Measurements from ENCODE around the gene CHRNA7.

Gene CHRNA7

GRCh38 chr15:32035285-32035684 is 5.0 kb downstream of the CHRNA7 start:
- TF ChIP-seq GATA3 (IDR thresholded peaks at IDR 0.05; ENCODE audit: low read depth, low read length), result no peak
- no peak for TF ChIP-seq GATA2 (IDR thresholded peaks at IDR 0.05; ENCODE audit: low read depth, low read length)

GRCh38 chr15:32036971-32037370 is 6.7 kb downstream of the CHRNA7 start:
- TF ChIP-seq GATA2 (IDR thresholded peaks at IDR 0.05; ENCODE audit: low read depth, low read length) (no peak), GATA3 (IDR thresholded peaks at IDR 0.05; ENCODE audit: low read depth, low read length) (no peak)

- TF ChIP-seq GATA3 (IDR thresholded peaks at IDR 0.05; ENCODE audit: low read depth, low read length), result no peak
- TF ChIP-seq GATA2 (IDR thresholded peaks at IDR 0.05; ENCODE audit: low read depth, low read length), result no peak
Measured at GRCh38 chr15:32041294-32041693, 11.0 kb downstream of the CHRNA7 start.

GRCh38 chr15:32042269-32042972 is 12.1 kb downstream of the CHRNA7 start:
- TF ChIP-seq GATA2 (IDR thresholded peaks at IDR 0.05; ENCODE audit: low read depth, low read length), result no peak
- no peak for TF ChIP-seq GATA3 (IDR thresholded peaks at IDR 0.05; ENCODE audit: low read depth, low read length)

- TF ChIP-seq GATA2 (IDR thresholded peaks at IDR 0.05; ENCODE audit: low read depth, low read length) (no peak), GATA3 (IDR thresholded peaks at IDR 0.05; ENCODE audit: low read depth, low read length) (no peak)
Measured at GRCh38 chr15:32053719-32054118, 23.4 kb downstream of the CHRNA7 start.

GRCh38 chr15:32057876-32058425 is 27.6 kb downstream of the CHRNA7 start:
- TF ChIP-seq GATA3 (IDR thresholded peaks at IDR 0.05; ENCODE audit: low read depth, low read length), result no peak
- no peak for TF ChIP-seq GATA2 (IDR thresholded peaks at IDR 0.05; ENCODE audit: low read depth, low read length)

- TF ChIP-seq GATA2 (IDR thresholded peaks at IDR 0.05; ENCODE audit: low read depth, low read length) (no peak), GATA3 (IDR thresholded peaks at IDR 0.05; ENCODE audit: low read depth, low read length) (no peak)
Measured at GRCh38 chr15:32060706-32061105, 30.4 kb downstream of the CHRNA7 start.

GRCh38 chr15:32067115-32067514 is 36.8 kb downstream of the CHRNA7 start:
- TF ChIP-seq GATA3 (IDR thresholded peaks at IDR 0.05; ENCODE audit: low read depth, low read length) (no peak), GATA2 (IDR thresholded peaks at IDR 0.05; ENCODE audit: low read depth, low read length) (no peak)

- TF ChIP-seq GATA2 (IDR thresholded peaks at IDR 0.05; ENCODE audit: low read depth, low read length), result no peak
Measured at GRCh38 chr15:32089851-32090359, 59.6 kb downstream of the CHRNA7 start.

- TF ChIP-seq GATA3 (IDR thresholded peaks at IDR 0.05; ENCODE audit: low read depth, low read length) (no peak), GATA2 (IDR thresholded peaks at IDR 0.05; ENCODE audit: low read depth, low read length) (peak; percentile 48; the same call in 1 of the 2 replicates)
Measured at GRCh38 chr15:32091505-32092380, 61.4 kb downstream of the CHRNA7 start.

GRCh38 chr15:32096213-32096612 is 65.9 kb downstream of the CHRNA7 start:
- TF ChIP-seq GATA2 (IDR thresholded peaks at IDR 0.05; ENCODE audit: low read depth, low read length) (no peak), GATA3 (IDR thresholded peaks at IDR 0.05; ENCODE audit: low read depth, low read length) (no peak)

- TF ChIP-seq GATA3 (IDR thresholded peaks at IDR 0.05; ENCODE audit: low read depth, low read length), result no peak
- no peak for TF ChIP-seq GATA2 (IDR thresholded peaks at IDR 0.05; ENCODE audit: low read depth, low read length)
Measured at GRCh38 chr15:32096916-32097617, 66.8 kb downstream of the CHRNA7 start.

GRCh38 chr15:32098033-32098432 is 67.7 kb downstream of the CHRNA7 start:
- no peak for TF ChIP-seq GATA3 (IDR thresholded peaks at IDR 0.05; ENCODE audit: low read depth, low read length)
- no peak for TF ChIP-seq GATA2 (IDR thresholded peaks at IDR 0.05; ENCODE audit: low read depth, low read length)
